HepG2 (cell line): Measurements from ENCODE around the gene OTOP1. TPM values are rescaled to one million over a fixed set of nuclear protein-coding genes. Genes with fewer than 3 reads are reported as not detected.
A peak's percentile ranks its signal among the peaks of the same experiment; 100 is the strongest.

Experiments used
- ATAC-seq: fragments of 200-7000 bp; cut with Tn5 transposase; 3 replicates; pipeline ENCODE4 v1.9.1; 2020; ENCODE audit warnings: mild to moderate bottlenecking, moderate library complexity
- BruUV-seq: library from RNA; stranded (reverse); fragments of 400-500 nt; replicated peaks from 2 replicates; lab custom pipeline; 2021; lab: Mats Ljungman, UMichigan
- CTCF ChIA-PET: fragments of 300-600 bp; formaldehyde crosslinking; extraction: SDS; loops from one replicate; lab custom pipeline; 2021; ENCODE audit warnings: low total read pairs, inconsistent platforms, low intra/inter-chr PET ratio; lab: Yijun Ruan, JAX
- POLR2A ChIA-PET: fragments of 350-600 bp; sonication (Branson Sonifier 250); formaldehyde crosslinking; loops from one replicate; lab custom pipeline; 2020; ENCODE audit warnings: antibody characterized with exemption, inconsistent platforms; lab: Yijun Ruan, JAX
- DNase-seq: peaks from one replicate; pipeline ENCODE4 v3.0.0-alpha.2; 2015; ENCODE audit warnings: low spot score
- FAIRE-seq: peaks from 3 replicates; lab custom pipeline; 2011; peaks lifted over from hg19 to GRCh38; lab: Jason Lieb, UNC
- H2AFZ ChIP-seq: one replicate; pipeline ENCODE4 v1.6.1; 2011; ENCODE audit warnings: low read length, inconsistent platforms
- H3K27ac ChIP-seq: fragments of 300-600 bp; 3 replicates; pipeline ENCODE4 v1.8.0; 2011; ENCODE audit warnings: mixed run types, mild to moderate bottlenecking, mixed read lengths, low read length, inconsistent platforms; ENCODE audit not compliant: insufficient read depth; ENCODE audit errors: extremely low read length
- H3K27me3 ChIP-seq, 2 experiments: fragments of 200-600 bp in 1 of 2; 2 replicates in 1 of 2; 3 replicates in 1 of 2; pipeline versions ENCODE4 v1.6.0 to v1.8.0; 2011; ENCODE audit warnings: low read length in 2 of 2, mild to moderate bottlenecking in 2 of 2, moderate library complexity in 2 of 2, inconsistent platforms in 1 of 2; ENCODE audit not compliant: insufficient read depth in 2 of 2, control insufficient read depth in 1 of 2
- H3K36me3 ChIP-seq, 2 experiments: fragments of 200-600 bp in 1 of 2; replicated peaks in 1 of 2; 2 replicates in 1 of 2; 3 replicates in 1 of 2; pipeline versions ENCODE4 v1.5.1 to v1.8.0; 2011; ENCODE audit warnings: low read length in 2 of 2, inconsistent platforms in 1 of 2; ENCODE audit not compliant: insufficient read depth in 2 of 2, control insufficient read depth in 1 of 2
- H3K4me1 ChIP-seq: 2 replicates; pipeline ENCODE4 v1.5.1; 2012; ENCODE audit warnings: low read length, inconsistent platforms; ENCODE audit not compliant: insufficient read depth
- H3K4me2 ChIP-seq: 2 replicates; pipeline ENCODE4 v1.6.0; 2011; ENCODE audit warnings: low read depth, low read length, inconsistent platforms
- H3K4me3 ChIP-seq, 3 experiments: fragments of 200-600 bp in 1 of 3; sonication (generic), shearing (Covaris generic) in 1 of 3; replicated peaks in 1 of 3; 2 replicates each; pipeline ENCODE4 v1.5.1; 2011 to 2016; ENCODE audit warnings: low read length in 3 of 3, inconsistent platforms in 2 of 3, low read depth in 2 of 3, mild to moderate bottlenecking in 2 of 3, control low read depth in 1 of 3, mixed read lengths in 1 of 3; ENCODE audit not compliant: insufficient read depth in 1 of 3
- H3K79me2 ChIP-seq: one replicate; pipeline ENCODE4 v1.6.1; 2011; ENCODE audit warnings: low read length, inconsistent platforms; ENCODE audit not compliant: insufficient read depth
- H3K9ac ChIP-seq: 2 replicates; pipeline ENCODE4 v1.6.0; 2011; ENCODE audit warnings: mild to moderate bottlenecking, low read depth, low read length, inconsistent platforms; ENCODE audit not compliant: insufficient read depth
- H3K9me3 ChIP-seq: 2 replicates; pipeline ENCODE4 v1.5.1; 2012; ENCODE audit warnings: mild to moderate bottlenecking, low read length
- H4K20me1 ChIP-seq: 2 replicates; pipeline ENCODE4 v1.6.0; 2011; ENCODE audit warnings: inconsistent platforms, mild to moderate bottlenecking, low read length, moderate library complexity; ENCODE audit not compliant: insufficient read depth
- FLYWCH1 ChIP-seq: sonication (generic); formaldehyde crosslinking; IDR thresholded peaks from 2 replicates; pipeline ENCODE4 v1.8.1; 2023; ENCODE audit warnings: mild to moderate bottlenecking, missing genetic modification reagents
- FOXA1 ChIP-seq, 2 experiments: fragments of 450-650 bp in 1 of 2; sonication (generic) in 1 of 2; formaldehyde crosslinking in 1 of 2; IDR thresholded peaks; 2 replicates each; pipeline versions ENCODE4 v1.4.0 to v1.6.1; 2016 to 2020; ENCODE audit warnings: missing genetic modification reagents in 1 of 2
- FOXM1 ChIP-seq: sonication (generic); formaldehyde crosslinking; IDR thresholded peaks from 2 replicates; pipeline ENCODE4 v1.5.0; 2020; ENCODE audit warnings: missing genetic modification reagents
- KAT2B ChIP-seq: fragments of 150-350 bp; IDR thresholded peaks from 2 replicates; pipeline ENCODE4 v1.6.1; 2014; ENCODE audit warnings: low read depth, low read length, borderline replicate concordance
- KLF16 ChIP-seq, 2 experiments: sonication (generic) in 1 of 2; formaldehyde crosslinking in 1 of 2; IDR thresholded peaks; 2 replicates each; pipeline versions ENCODE4 v1.6.1 to v1.8.0; 2016 to 2023; ENCODE audit warnings: missing genetic modification reagents in 2 of 2, missing compliant biosample characterization in 1 of 2
- MED1 ChIP-seq: sonication (generic); formaldehyde crosslinking; IDR thresholded peaks from 2 replicates; pipeline ENCODE4 v1.4.0; 2020; ENCODE audit warnings: missing genetic modification reagents
- RAD21 ChIP-seq: fragments of 450-650 bp; formaldehyde crosslinking; IDR thresholded peaks from 2 replicates; pipeline ENCODE4 v1.5.0; 2020; ENCODE audit warnings: mild to moderate bottlenecking
- REPIN1 ChIP-seq: sonication (generic); formaldehyde crosslinking; IDR thresholded peaks from 2 replicates; pipeline ENCODE4 v1.8.0; 2022; ENCODE audit warnings: missing genetic modification reagents, low read depth, mild to moderate bottlenecking, borderline replicate concordance
- SMC3 ChIP-seq: IDR thresholded peaks from 2 replicates; pipeline ENCODE4 v1.6.1; 2011; ENCODE audit warnings: low read length, improper control_type of control experiment
- SOX5 ChIP-seq: IDR thresholded peaks from 2 replicates; pipeline ENCODE4 v1.6.1; 2016; ENCODE audit warnings: borderline replicate concordance
- ZMYM2 ChIP-seq: sonication (generic); formaldehyde crosslinking; IDR thresholded peaks from 2 replicates; pipeline ENCODE4 v1.8.0; 2022; ENCODE audit warnings: mild to moderate bottlenecking, missing genetic modification reagents
- ZNF138 ChIP-seq: sonication (generic); formaldehyde crosslinking; IDR thresholded peaks from 2 replicates; pipeline ENCODE4 v1.5.0; 2020; ENCODE audit warnings: mild to moderate bottlenecking, low read depth, missing genetic modification reagents
- WGBS: methylation state at CpG from one replicate; pipeline ENCODE4 v1.1.6; 2017; ENCODE audit warnings: low lambda C conversion rate; 5-methylcytosine and 5-hydroxymethylcytosine counted together
- in situ Hi-C: cut with HindIII; loops from 2 replicates; pipeline ENCODE4 v1.10.0; 2017; ENCODE audit warnings: low pct_unique_long_range_greater_than_20kb; ENCODE audit not compliant: extremely low pct_ligation_motif_present
- intact Hi-C: fragments of 100-400 bp; cut with micrococcal nuclease; formaldehyde crosslinking; loops from one replicate; pipeline ENCODE4 v1.10.0; 2022; ENCODE audit not compliant: unreplicated experiment
- polyA plus RNA-seq, 8 experiments: library from polyadenylated mRNA; depleted of rRNA in 3 of 8; stranded (reverse) in 7 of 8; unstranded in 1 of 8; fragments of >200 nt; fragmentation: Illumina TruSeq in 4 of 8; extraction: Trizol in 4 of 8; gene quantifications; 2 replicates each; pipeline versions ENCODE4 v1.2.1 to v1.2.3, GENCODE V29; 2011 to 2016; ENCODE audit warnings: low read depth in 4 of 8, missing spikeins in 1 of 8, mixed read lengths in 1 of 8; ENCODE audit not compliant: insufficient read depth in 1 of 8
- total RNA-seq, 5 experiments: library from RNA; depleted of rRNA; stranded (reverse); fragments of >200 nt; fragmentation: Illumina TruSeq; extraction: Trizol; gene quantifications; 2 replicates each; pipeline ENCODE4 v1.2.3, GENCODE V29; 2016; ENCODE audit warnings: low read depth in 1 of 5
- TF ChIP-seq, protein P1 (sequence below): sonication (generic); formaldehyde crosslinking; IDR thresholded peaks from 2 replicates; pipeline ENCODE4 v1.5.0; 2020; ENCODE audit warnings: mild to moderate bottlenecking, missing genetic modification reagents, moderate library complexity
- TF ChIP-seq, protein P2 (sequence below): sonication (generic); formaldehyde crosslinking; IDR thresholded peaks from 2 replicates; pipeline ENCODE4 v1.5.0; 2020; ENCODE audit warnings: mild to moderate bottlenecking, missing genetic modification reagents
- TF ChIP-seq, protein P3 (sequence below): sonication (generic); formaldehyde crosslinking; IDR thresholded peaks from 2 replicates; pipeline ENCODE4 v1.5.1; 2020; ENCODE audit warnings: missing genetic modification reagents, mild to moderate bottlenecking, borderline replicate concordance
- TF ChIP-seq, protein P4 (sequence below): IDR thresholded peaks from 2 replicates; pipeline ENCODE4 v1.6.1; 2012; ENCODE audit warnings: low read depth, low read length, improper control_type of control experiment

Gene OTOP1
- total and polyA plus RNA-seq, 2 of the 13 experiments (the other 11 are each of a cell fraction or from before 2014, with no cell fraction given) = not detected

DNA sequence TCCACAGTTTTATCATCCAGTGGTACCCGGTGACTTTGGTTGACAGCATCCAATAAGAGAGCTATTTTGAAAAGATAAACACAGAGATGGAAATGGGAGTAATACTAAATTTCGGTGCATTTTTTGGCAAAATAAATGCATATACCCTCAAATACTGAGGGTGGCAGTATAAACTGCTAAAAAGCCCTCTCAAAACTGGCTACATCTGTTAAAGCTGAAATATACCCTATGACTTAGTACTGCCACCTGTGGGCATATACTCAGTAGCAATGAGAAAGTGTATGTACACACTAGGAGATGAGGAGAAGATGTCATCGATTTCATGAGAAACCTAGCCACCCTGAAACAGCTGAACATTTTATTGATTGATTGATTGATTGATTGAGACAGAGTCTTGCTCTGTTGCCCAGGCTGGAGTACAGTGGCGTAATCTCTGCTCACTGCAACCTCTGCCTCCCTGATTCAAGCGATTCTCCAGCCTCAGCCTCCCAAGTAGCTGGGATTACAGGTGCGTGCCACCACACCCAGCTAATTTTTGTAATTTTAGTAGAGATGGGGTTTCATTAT lies 33.5 kb upstream of the OTOP1 start:
- FAIRE-seq = no peak
- in situ Hi-C loops (no loop called here), intact Hi-C loops (loop anchor here (2.0 kb wide), 1 partner anchor 171 kb away; no protein-coding TSS in a partner anchor)
- Histone ChIP-seq H2AFZ (no peak overlapping the region), H3K9me3 (no peaks in the 10 kb centered on the region), H3K4me1 (peaks cover 46% of the 10 kb centered on the region), H3K27ac (peak overlapping the region; percentile 94), H4K20me1 (no peaks in the 10 kb centered on the region), H3K4me2 (peak overlapping the region; percentile 84), H3K27me3 (no peaks in the 10 kb centered on the region), H3K4me3 (peak overlapping the region; percentile 38 to 60 (median 56); a peak in 5 of 6 replicates), H3K36me3 (no peaks in the 10 kb centered on the region), H3K79me2 (no peaks in the 10 kb centered on the region), H3K9ac (peak overlapping the region; percentile 62)
- peak; percentile 82 for ATAC-seq
- WGBS = 48% methylated on average over 6 of the region's 6 CpGs
- peak; percentile 79 for DNase-seq
- CTCF ChIA-PET = interaction anchor here (1.0 to 1.6 kb wide), 3 partner anchors 9 to 170 kb away, joined by 3 to 5 read pairs (median 5); no protein-coding TSS in a partner anchor
- POLR2A ChIA-PET = interaction anchor here (0.9 to 2.5 kb wide), 7 partner anchors 12 to 362 kb away, joined by 3 to 63 read pairs (median 4); partner anchors contain the start of genes LYAR, TMEM128 and ZBTB49
- no TSS peak for BruUV-seq
- TF ChIP-seq SOX5 (CRISPR knock-in tag) = 0 out of 2 replicates have a peak, but pooled peaks have one; percentile 39
- TF ChIP-seq, protein P1, sequence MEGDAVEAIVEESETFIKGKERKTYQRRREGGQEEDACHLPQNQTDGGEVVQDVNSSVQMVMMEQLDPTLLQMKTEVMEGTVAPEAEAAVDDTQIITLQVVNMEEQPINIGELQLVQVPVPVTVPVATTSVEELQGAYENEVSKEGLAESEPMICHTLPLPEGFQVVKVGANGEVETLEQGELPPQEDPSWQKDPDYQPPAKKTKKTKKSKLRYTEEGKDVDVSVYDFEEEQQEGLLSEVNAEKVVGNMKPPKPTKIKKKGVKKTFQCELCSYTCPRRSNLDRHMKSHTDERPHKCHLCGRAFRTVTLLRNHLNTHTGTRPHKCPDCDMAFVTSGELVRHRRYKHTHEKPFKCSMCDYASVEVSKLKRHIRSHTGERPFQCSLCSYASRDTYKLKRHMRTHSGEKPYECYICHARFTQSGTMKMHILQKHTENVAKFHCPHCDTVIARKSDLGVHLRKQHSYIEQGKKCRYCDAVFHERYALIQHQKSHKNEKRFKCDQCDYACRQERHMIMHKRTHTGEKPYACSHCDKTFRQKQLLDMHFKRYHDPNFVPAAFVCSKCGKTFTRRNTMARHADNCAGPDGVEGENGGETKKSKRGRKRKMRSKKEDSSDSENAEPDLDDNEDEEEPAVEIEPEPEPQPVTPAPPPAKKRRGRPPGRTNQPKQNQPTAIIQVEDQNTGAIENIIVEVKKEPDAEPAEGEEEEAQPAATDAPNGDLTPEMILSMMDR (CRISPR knock-in tag) = peak; percentile 70
- TF ChIP-seq, protein P2, sequence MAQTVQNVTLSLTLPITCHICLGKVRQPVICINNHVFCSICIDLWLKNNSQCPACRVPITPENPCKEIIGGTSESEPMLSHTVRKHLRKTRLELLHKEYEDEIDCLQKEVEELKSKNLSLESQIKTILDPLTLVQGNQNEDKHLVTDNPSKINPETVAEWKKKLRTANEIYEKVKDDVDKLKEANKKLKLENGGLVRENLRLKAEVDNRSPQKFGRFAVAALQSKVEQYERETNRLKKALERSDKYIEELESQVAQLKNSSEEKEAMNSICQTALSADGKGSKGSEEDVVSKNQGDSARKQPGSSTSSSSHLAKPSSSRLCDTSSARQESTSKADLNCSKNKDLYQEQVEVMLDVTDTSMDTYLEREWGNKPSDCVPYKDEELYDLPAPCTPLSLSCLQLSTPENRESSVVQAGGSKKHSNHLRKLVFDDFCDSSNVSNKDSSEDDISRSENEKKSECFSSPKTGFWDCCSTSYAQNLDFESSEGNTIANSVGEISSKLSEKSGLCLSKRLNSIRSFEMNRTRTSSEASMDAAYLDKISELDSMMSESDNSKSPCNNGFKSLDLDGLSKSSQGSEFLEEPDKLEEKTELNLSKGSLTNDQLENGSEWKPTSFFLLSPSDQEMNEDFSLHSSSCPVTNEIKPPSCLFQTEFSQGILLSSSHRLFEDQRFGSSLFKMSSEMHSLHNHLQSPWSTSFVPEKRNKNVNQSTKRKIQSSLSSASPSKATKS (CRISPR knock-in tag) = 0 out of 2 replicates have a peak, but pooled peaks have one; percentile 33
- peak; percentile 23; the same call in 1 of the 2 replicates for TF ChIP-seq SMC3
- no peak for TF ChIP-seq KLF16 (CRISPR knock-in tag; IDR thresholded peaks at IDR 0.05)
- TF ChIP-seq FLYWCH1 (CRISPR knock-in tag) = no peak
- TF ChIP-seq ZNF138 (CRISPR knock-in tag) = no peak
- peak; percentile 3; the same call in 1 of the 2 replicates for TF ChIP-seq MED1 (CRISPR knock-in tag)
- TF ChIP-seq REPIN1 (CRISPR knock-in tag) = peak; percentile 55; the same call in 1 of the 2 replicates
- TF ChIP-seq FOXM1 (CRISPR knock-in tag) = no peak
- peak; percentile 65; the same call in 1 of the 2 replicates for TF ChIP-seq KAT2B
- peak; percentile 47; the same call in 1 of the 2 replicates for TF ChIP-seq ZMYM2 (CRISPR knock-in tag)
- TF ChIP-seq, protein P3, sequence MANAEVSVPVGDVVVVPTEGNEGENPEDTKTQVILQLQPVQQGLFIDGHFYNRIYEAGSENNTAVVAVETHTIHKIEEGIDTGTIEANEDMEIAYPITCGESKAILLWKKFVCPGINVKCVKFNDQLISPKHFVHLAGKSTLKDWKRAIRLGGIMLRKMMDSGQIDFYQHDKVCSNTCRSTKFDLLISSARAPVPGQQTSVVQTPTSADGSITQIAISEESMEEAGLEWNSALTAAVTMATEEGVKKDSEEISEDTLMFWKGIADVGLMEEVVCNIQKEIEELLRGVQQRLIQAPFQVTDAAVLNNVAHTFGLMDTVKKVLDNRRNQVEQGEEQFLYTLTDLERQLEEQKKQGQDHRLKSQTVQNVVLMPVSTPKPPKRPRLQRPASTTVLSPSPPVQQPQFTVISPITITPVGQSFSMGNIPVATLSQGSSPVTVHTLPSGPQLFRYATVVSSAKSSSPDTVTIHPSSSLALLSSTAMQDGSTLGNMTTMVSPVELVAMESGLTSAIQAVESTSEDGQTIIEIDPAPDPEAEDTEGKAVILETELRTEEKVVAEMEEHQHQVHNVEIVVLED = 0 out of 2 replicates have a peak, but pooled peaks have one; percentile 11
- no peak for TF ChIP-seq FOXA1 (IDR thresholded peaks at IDR 0.05)
- TF ChIP-seq FOXA1 (CRISPR knock-in tag; IDR thresholded peaks at IDR 0.05) = peak; percentile 50; the same call in 1 of the 2 replicates
- TF ChIP-seq, protein P4, sequence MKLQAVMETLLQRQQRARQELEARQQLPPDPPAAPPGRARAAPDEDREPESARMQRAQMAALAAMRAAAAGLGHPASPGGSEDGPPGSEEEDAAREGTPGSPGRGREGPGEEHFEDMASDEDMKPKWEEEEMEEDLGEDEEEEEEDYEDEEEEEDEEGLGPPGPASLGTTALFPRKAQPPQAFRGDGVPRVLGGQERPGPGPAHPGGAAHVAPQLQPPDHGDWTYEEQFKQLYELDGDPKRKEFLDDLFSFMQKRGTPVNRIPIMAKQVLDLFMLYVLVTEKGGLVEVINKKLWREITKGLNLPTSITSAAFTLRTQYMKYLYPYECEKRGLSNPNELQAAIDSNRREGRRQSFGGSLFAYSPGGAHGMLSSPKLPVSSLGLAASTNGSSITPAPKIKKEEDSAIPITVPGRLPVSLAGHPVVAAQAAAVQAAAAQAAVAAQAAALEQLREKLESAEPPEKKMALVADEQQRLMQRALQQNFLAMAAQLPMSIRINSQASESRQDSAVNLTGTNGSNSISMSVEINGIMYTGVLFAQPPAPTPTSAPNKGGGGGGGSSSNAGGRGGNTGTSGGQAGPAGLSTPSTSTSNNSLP = peak; percentile 49; the same call in 1 of the 2 replicates
- peak; percentile 61 for TF ChIP-seq RAD21 (CRISPR knock-in tag)
